Stimulated activated CD8-positive, alpha-beta memory T cell treated with anti-CD3 and anti-CD28 coated beads, Interleukin-7, amount 100 ng/mL, for 48 hours (primary cell): Measurements from ENCODE around the gene DHODH.
"Not testable (repeated sequence)": the region's sequence is repeated elsewhere in the genome, so short reads cannot be mapped to it uniquely, and the experiment has no call there.

ENCODE experiments used
- DNase-seq, 2 donors: peaks; one replicate each; pipeline ENCODE4 v3.0.0-alpha.2; 2020; ENCODE audit warnings: low read depth in 1 of 2; ENCODE audit errors: extremely low read depth in 1 of 2

DHODH gene

GRCh38 chr16:72008424-72009216 is at the start of gene DHODH:
DHODH (plus strand) TSS chr16:72008744; CDS start chr16:72008765, 21 bp downstream.
- DNase-seq: peak; percentile 96 to 98

GRCh38 chr16:71961066-71962039 is 47.2 kb upstream of the DHODH start:
- DNase-seq: peak; percentile 50 to 67

- DNase-seq: no peak
These were observed 45.2 kb upstream of the DHODH start for GRCh38 chr16:71963125-71963875.

- no peak for DNase-seq
These were observed 43.3 kb upstream of the DHODH start for GRCh38 chr16:71965223-71965622.

GRCh38 chr16:71966932-71967331 is 41.6 kb upstream of the DHODH start:
- no peak for DNase-seq

GRCh38 chr16:71969353-71969752 is 39.2 kb upstream of the DHODH start:
- DNase-seq: no peak

GRCh38 chr16:71971571-71971970 is 37.0 kb upstream of the DHODH start:
- DNase-seq: no peak

- no peak for DNase-seq
These were observed 36.2 kb upstream of the DHODH start for GRCh38 chr16:71972356-71972755.

GRCh38 chr16:71973001-71973400 is 35.5 kb upstream of the DHODH start:
- no peak for DNase-seq

GRCh38 chr16:71974068-71974818 is 34.3 kb upstream of the DHODH start:
- no peak for DNase-seq

- DNase-seq: no peak
These were observed 23.1 kb upstream of the DHODH start for GRCh38 chr16:71985262-71985974.

- no peak for DNase-seq
These were observed 22.4 kb upstream of the DHODH start for GRCh38 chr16:71986131-71986530.

- DNase-seq: no peak
These were observed 13.5 kb upstream of the DHODH start for GRCh38 chr16:71995038-71995437.

- not testable (repeated sequence) for DNase-seq
These were observed 11.0 kb upstream of the DHODH start for GRCh38 chr16:71997578-71997977.

- DNase-seq: no peak
These were observed 7.2 kb upstream of the DHODH start for GRCh38 chr16:72001180-72001874.

- DNase-seq: no peak
These were observed 5.9 kb upstream of the DHODH start for GRCh38 chr16:72002619-72003018.

GRCh38 chr16:72008065-72008423 is 500 bp upstream of the DHODH start:
- DNase-seq: not testable (repeated sequence)

- no peak for DNase-seq
These were observed 1.2 kb downstream of the DHODH start for GRCh38 chr16:72009779-72010178.

GRCh38 chr16:72012607-72013006 is 4.1 kb downstream of the DHODH start:
- no peak for DNase-seq
